Measurements from ENCODE around the gene GPR45.

Gene GPR45

DNA sequence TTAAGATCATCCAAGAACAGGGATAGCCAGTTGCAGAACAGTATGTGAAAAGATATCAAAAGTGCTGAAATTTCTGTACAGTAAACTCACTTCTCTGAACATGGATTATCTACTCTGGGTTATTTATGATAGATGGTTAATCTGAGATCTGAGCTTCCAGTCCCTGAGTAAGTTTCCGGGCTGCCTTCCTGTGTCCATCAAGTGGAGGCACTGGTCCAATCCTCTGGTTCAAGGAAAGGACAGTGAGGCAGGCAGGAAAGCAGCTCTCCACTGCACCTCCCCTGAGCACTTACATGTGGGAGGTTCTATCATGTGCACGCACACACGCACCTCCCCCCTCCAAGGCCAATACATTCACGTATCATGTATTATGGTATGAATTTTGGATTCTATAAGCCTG, 32.5 kb downstream of the GPR45 start:
- H3K9me3 ChIP-seq (ENCODE audit: control insufficient read depth, low read length): no peaks in the 10 kb centered on the region
- no peaks in the 10 kb centered on the region for H3K4me1 ChIP-seq (ENCODE audit: control insufficient read depth, insufficient read depth, low read length, poor library complexity, severe bottlenecking)
- 86% methylated on average over 1 of the region's 4 CpGs; no CpG with 5 or more reads in 1 of the 2 experiments for WGBS, 2 experiments (ENCODE audit: insufficient coverage in 2 of 2)
- no peak overlapping the region for H3K27ac ChIP-seq (ENCODE audit: low read depth, low read length, severe bottlenecking)
- no peak overlapping the region for H3K4me3 ChIP-seq (ENCODE audit: extremely low read depth, insufficient read depth, low read length, poor library complexity, severe bottlenecking)
- H3K36me3 ChIP-seq (ENCODE audit: control insufficient read depth, insufficient read depth, low read length): peaks cover 75% of the 10 kb centered on the region

DNA sequence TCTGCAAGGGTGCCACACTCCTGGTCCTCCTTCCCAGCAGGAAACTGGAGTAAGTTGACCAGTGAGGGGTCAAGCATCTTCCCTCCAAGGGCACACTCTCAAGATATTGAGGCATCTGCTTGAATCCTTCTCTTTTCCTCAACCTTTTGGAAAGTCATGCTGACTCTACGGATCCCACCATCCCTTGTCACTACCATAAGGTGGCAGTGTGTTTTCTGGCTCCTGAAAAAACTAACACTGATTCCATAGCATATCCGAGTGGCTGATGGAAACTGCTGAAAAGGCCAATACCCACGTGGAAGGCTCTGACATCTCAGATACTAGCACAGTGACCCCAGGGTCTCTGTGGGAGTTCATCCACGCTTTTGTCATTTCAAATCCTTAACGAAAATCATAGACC, 37.1 kb downstream of the GPR45 start:
- Histone ChIP-seq H3K9me3 (ENCODE audit: control insufficient read depth, low read length) (no peaks in the 10 kb centered on the region), H3K4me3 (ENCODE audit: extremely low read depth, insufficient read depth, low read length, poor library complexity, severe bottlenecking) (no peak overlapping the region), H3K4me1 (ENCODE audit: control insufficient read depth, insufficient read depth, low read length, poor library complexity, severe bottlenecking) (no peaks in the 10 kb centered on the region), H3K27ac (ENCODE audit: low read depth, low read length, severe bottlenecking) (no peak overlapping the region), H3K36me3 (ENCODE audit: control insufficient read depth, insufficient read depth, low read length) (peaks cover 56% of the 10 kb centered on the region)
- WGBS, 2 experiments (ENCODE audit: insufficient coverage in 2 of 2): 88 to 90% methylated on average over 3 to 5 of the region's 5 CpGs

DNA sequence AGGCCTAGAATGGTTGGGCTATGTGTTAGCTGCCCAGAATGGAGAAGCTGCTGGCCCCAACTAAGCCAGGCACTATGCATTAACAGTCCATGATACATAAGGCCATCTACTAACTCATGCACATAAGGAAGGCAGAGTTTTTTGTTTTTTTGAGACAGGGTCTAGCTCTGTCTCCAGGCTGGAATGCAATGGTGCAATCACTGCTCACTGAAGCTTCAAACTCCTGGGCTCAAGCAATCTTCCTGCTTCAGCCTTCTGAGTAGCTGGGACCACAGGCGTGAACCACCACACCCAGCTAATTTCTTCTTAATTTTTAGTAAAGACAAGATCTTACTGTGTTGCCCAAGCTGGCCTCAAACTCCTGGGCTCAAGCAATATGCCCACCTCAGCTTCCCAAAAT, 37.6 kb downstream of the GPR45 start:
- Histone ChIP-seq H3K27ac (ENCODE audit: low read depth, low read length, severe bottlenecking) (no peak overlapping the region), H3K4me1 (ENCODE audit: control insufficient read depth, insufficient read depth, low read length, poor library complexity, severe bottlenecking) (no peaks in the 10 kb centered on the region), H3K36me3 (ENCODE audit: control insufficient read depth, insufficient read depth, low read length) (peaks cover 57% of the 10 kb centered on the region), H3K4me3 (ENCODE audit: extremely low read depth, insufficient read depth, low read length, poor library complexity, severe bottlenecking) (no peak overlapping the region), H3K9me3 (ENCODE audit: control insufficient read depth, low read length) (no peaks in the 10 kb centered on the region)
- 100% methylated on average over 1 of the region's 1 CpG; no CpG with 5 or more reads in 1 of the 2 experiments for WGBS, 2 experiments (ENCODE audit: insufficient coverage in 2 of 2)

DNA sequence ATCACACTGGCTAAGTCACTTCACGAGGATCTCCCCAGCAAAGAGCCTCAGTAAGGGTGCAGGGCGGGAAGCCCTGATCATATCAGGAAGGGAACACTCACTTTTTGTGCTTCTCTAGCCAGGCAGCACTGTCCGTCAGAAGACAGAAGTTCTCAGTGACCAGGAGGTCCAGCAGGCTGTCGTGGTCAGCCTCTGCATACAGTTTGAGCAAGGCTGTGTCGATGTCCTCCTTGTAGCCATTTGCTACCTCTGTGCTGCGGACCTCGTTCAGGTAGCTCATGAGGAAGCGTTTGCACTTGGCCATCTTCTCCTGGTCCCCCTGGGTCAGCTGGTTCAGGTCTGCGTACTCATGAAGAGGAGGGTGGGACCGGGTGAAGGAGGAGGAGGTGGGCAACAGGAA, 38.7 kb downstream of the GPR45 start:
- peaks cover 58% of the 10 kb centered on the region for H3K36me3 ChIP-seq (ENCODE audit: control insufficient read depth, insufficient read depth, low read length)
- H3K9me3 ChIP-seq (ENCODE audit: control insufficient read depth, low read length): no peaks in the 10 kb centered on the region
- H3K4me3 ChIP-seq (ENCODE audit: extremely low read depth, insufficient read depth, low read length, poor library complexity, severe bottlenecking): no peak overlapping the region
- WGBS, 2 experiments (ENCODE audit: insufficient coverage in 2 of 2): 92 to 96% methylated on average over 7 to 9 of the region's 10 CpGs
- no peak overlapping the region for H3K27ac ChIP-seq (ENCODE audit: low read depth, low read length, severe bottlenecking)
- H3K4me1 ChIP-seq (ENCODE audit: control insufficient read depth, insufficient read depth, low read length, poor library complexity, severe bottlenecking): no peaks in the 10 kb centered on the region

DNA sequence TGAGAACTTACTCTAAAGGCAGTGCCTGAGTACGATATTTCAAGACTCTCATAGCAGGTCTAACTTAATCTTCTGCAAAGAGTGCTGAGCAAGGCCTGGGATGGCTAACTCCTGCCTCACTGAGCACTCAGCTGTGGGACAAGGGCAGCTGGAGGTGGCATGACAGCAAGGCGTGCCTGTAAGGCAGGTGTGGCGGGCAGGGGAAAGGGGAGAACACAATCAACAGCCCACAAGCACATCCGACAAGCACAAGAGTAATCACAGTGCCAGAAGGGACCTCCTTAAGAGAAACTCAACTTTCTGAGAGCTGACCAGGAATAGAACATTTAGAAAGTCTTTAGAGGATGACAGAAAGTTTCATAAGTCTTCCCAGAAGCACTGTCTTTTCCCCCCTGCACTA, 42.0 kb downstream of the GPR45 start:
- H3K4me3 ChIP-seq (ENCODE audit: extremely low read depth, insufficient read depth, low read length, poor library complexity, severe bottlenecking): no peak overlapping the region
- H3K4me1 ChIP-seq (ENCODE audit: control insufficient read depth, insufficient read depth, low read length, poor library complexity, severe bottlenecking): no peaks in the 10 kb centered on the region
- WGBS, 2 experiments (ENCODE audit: insufficient coverage in 2 of 2): 100% methylated on average over 1 of the region's 4 CpGs
- no peak overlapping the region for H3K27ac ChIP-seq (ENCODE audit: low read depth, low read length, severe bottlenecking)
- H3K9me3 ChIP-seq (ENCODE audit: control insufficient read depth, low read length): no peaks in the 10 kb centered on the region
- peaks cover 61% of the 10 kb centered on the region for H3K36me3 ChIP-seq (ENCODE audit: control insufficient read depth, insufficient read depth, low read length)

DNA sequence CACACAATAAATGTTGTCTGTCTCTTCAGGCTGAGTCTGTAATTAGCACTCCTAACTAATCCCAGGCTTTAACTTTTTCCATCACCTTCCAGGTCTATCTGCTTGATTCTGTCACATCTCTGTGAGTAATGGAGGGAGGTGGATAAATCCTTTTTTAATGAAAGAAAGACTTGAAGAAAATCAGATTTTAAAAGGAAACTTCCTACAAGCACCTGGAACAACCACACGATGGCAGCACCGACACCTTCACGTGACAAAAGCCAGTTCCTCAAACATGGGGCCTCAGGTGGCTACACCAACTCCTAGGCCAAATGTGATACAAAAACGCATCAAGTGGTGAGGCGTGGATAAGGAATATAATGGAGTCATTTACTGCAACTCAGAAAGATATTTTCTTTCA, 46.1 kb downstream of the GPR45 start:
- Histone ChIP-seq H3K4me3 (ENCODE audit: extremely low read depth, insufficient read depth, low read length, poor library complexity, severe bottlenecking) (no peak overlapping the region), H3K27ac (ENCODE audit: low read depth, low read length, severe bottlenecking) (no peak overlapping the region), H3K9me3 (ENCODE audit: control insufficient read depth, low read length) (no peaks in the 10 kb centered on the region), H3K36me3 (ENCODE audit: control insufficient read depth, insufficient read depth, low read length) (peaks cover 58% of the 10 kb centered on the region), H3K4me1 (ENCODE audit: control insufficient read depth, insufficient read depth, low read length, poor library complexity, severe bottlenecking) (no peaks in the 10 kb centered on the region)
- WGBS, 2 experiments (ENCODE audit: insufficient coverage in 2 of 2): 50% methylated on average over 1 of the region's 5 CpGs; no CpG with 5 or more reads in 1 of the 2 experiments

DNA sequence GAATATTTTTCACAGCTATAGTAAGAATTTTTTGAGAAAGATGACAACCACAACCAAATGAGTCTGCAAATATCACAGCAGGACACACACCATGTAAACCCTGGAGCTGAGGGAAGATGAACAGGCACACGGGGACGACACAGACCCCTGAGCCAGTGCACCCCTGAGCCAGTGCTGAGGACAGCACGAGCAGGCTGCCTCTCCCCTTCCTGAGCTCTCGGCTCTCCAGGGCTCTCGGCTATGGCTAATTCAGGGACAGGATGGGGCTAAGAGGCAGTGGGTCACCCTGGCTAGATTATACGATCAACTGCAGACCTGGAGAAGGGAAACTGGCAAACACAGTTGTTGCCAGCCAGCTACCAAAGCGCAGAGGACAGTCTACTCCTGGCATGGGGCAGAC, 46.6 kb downstream of the GPR45 start:
- Histone ChIP-seq H3K27ac (ENCODE audit: low read depth, low read length, severe bottlenecking) (no peak overlapping the region), H3K36me3 (ENCODE audit: control insufficient read depth, insufficient read depth, low read length) (peaks cover 57% of the 10 kb centered on the region), H3K4me1 (ENCODE audit: control insufficient read depth, insufficient read depth, low read length, poor library complexity, severe bottlenecking) (no peaks in the 10 kb centered on the region), H3K4me3 (ENCODE audit: extremely low read depth, insufficient read depth, low read length, poor library complexity, severe bottlenecking) (no peak overlapping the region), H3K9me3 (ENCODE audit: control insufficient read depth, low read length) (no peaks in the 10 kb centered on the region)
- 88 to 90% methylated on average over 5 to 6 of the region's 7 CpGs for WGBS, 2 experiments (ENCODE audit: insufficient coverage in 2 of 2)

DNA sequence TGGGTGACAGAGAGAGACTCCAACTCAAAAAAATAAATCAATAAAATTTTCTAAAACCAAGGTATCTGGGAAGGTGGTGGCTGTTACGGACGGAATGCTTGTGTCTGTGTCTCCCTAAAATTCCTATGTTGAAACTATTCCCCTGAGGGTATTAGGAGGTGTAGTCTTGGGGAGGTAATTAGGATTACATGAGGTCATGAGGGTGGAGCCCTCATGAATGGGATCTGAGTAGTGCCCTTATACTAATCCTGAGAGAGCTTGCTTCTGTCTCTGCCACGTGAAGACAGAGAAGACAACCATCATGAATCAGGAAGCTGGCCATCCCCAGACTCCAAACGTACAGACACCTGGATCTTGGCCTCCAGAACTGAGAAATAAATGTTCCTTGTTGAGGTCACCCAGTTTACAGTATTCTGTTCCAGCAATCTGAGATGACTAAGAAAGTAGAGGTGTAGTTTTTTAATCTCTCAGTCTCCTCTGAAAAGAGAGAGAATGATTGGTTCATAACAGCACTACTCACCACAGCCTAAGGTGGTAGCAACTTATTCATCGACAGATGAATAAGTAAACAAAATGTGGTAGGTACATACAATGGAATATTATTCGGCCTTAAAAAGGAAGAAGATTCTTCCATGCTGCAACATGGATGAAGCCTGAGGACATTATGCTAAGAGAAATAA, 49.6 kb downstream of the GPR45 start:
- Histone ChIP-seq H3K36me3 (ENCODE audit: control insufficient read depth, insufficient read depth, low read length) (peaks cover 37% of the 10 kb centered on the region), H3K27ac (ENCODE audit: low read depth, low read length, severe bottlenecking) (no peak overlapping the region)
- 83 to 90% methylated on average over 4 of the region's 6 CpGs for WGBS, 2 experiments (ENCODE audit: insufficient coverage in 2 of 2)

DNA sequence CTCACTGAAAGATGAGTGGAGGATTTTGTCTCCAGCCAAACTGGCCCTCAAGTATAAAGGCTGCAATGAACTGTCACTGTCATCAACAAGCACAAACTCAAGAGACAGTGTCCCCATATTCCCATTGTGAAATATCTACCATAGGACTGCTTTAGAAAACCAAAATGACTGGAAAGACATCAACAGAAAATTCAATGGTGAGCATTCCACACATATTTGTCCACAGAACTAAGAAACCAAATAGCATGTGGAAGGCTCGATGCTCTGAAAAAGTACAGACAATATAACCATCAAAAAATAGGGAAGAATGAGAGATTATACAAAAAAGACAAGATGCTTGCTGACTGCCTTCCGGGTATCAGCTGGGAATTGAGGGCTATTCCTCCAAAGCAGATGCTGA, 50.4 kb downstream of the GPR45 start:
- Histone ChIP-seq H3K9me3 (ENCODE audit: control insufficient read depth, low read length) (no peaks in the 10 kb centered on the region), H3K4me1 (ENCODE audit: control insufficient read depth, insufficient read depth, low read length, poor library complexity, severe bottlenecking) (no peaks in the 10 kb centered on the region), H3K4me3 (ENCODE audit: extremely low read depth, insufficient read depth, low read length, poor library complexity, severe bottlenecking) (no peak overlapping the region), H3K27ac (ENCODE audit: low read depth, low read length, severe bottlenecking) (no peak overlapping the region), H3K36me3 (ENCODE audit: control insufficient read depth, insufficient read depth, low read length) (peaks cover 38% of the 10 kb centered on the region)
- WGBS, 2 experiments (ENCODE audit: insufficient coverage in 2 of 2): 100% methylated on average over 1 of the region's 2 CpGs

More for the DNA sequence above, 49.6 kb downstream of the GPR45 start:
- Histone ChIP-seq H3K9me3 (ENCODE audit: control insufficient read depth, low read length) (no peaks in the 10 kb centered on the region), H3K4me1 (ENCODE audit: control insufficient read depth, insufficient read depth, low read length, poor library complexity, severe bottlenecking) (no peaks in the 10 kb centered on the region), H3K4me3 (ENCODE audit: extremely low read depth, insufficient read depth, low read length, poor library complexity, severe bottlenecking) (no peak overlapping the region)
